ENCODE data around the gene OSR1. TPM values are rescaled to one million over a fixed set of nuclear protein-coding genes. Genes with fewer than 3 reads are reported as not detected.
"Not testable (repeated sequence)": the region's sequence is repeated elsewhere in the genome, so short reads cannot be mapped to it uniquely, and the experiment has no call there.

Gene OSR1
- polyA plus RNA-seq (ENCODE audit: insufficient read length in 10 of 10): 10 to 100 TPM; 13.0 to 41.4 (median 23.1) TPM
- long read RNA-seq, donor 1, full-length matches to known transcripts: 12 of 19 reads
- long read RNA-seq, donor 1, partial matches to known transcripts: 7 of 19 reads
- long read RNA-seq, donor 1, other reads (novel, unspliced or antisense): 0 of 19 reads
- long read RNA-seq, donor 2, full-length matches to known transcripts: 7 of 7 reads
- long read RNA-seq, donor 2, partial matches to known transcripts: 0 of 7 reads
- long read RNA-seq, donor 2, other reads (novel, unspliced or antisense): 0 of 7 reads
- long read RNA-seq, donor 3: 0 reads
- long read RNA-seq, donor 4, full-length matches to known transcripts: 11 of 11 reads
- long read RNA-seq, donor 4, partial matches to known transcripts: 0 of 11 reads
- long read RNA-seq, donor 4, other reads (novel, unspliced or antisense): 0 of 11 reads
- long read RNA-seq, donor 5, full-length matches to known transcripts: 16 of 27 reads
- long read RNA-seq, donor 5, partial matches to known transcripts: 11 of 27 reads
- long read RNA-seq, donor 5, other reads (novel, unspliced or antisense): 0 of 27 reads
- long read RNA-seq, donor 6, full-length matches to known transcripts: 13 of 22 reads
- long read RNA-seq, donor 6, partial matches to known transcripts: 9 of 22 reads
- long read RNA-seq, donor 6, other reads (novel, unspliced or antisense): 0 of 22 reads
- long read RNA-seq, donor 7, full-length matches to known transcripts: 9 of 9 reads
- long read RNA-seq, donor 7, partial matches to known transcripts: 0 of 9 reads
- long read RNA-seq, donor 7, other reads (novel, unspliced or antisense): 0 of 9 reads
- long read RNA-seq, donor 8, full-length matches to known transcripts: 12 of 18 reads
- long read RNA-seq, donor 8, partial matches to known transcripts: 6 of 18 reads
- long read RNA-seq, donor 8, other reads (novel, unspliced or antisense): 0 of 18 reads
- long read RNA-seq, donor 9, partial matches to known transcripts: 0 of 3 reads
- long read RNA-seq, donor 9, other reads (novel, unspliced or antisense): 0 of 3 reads

DNA sequence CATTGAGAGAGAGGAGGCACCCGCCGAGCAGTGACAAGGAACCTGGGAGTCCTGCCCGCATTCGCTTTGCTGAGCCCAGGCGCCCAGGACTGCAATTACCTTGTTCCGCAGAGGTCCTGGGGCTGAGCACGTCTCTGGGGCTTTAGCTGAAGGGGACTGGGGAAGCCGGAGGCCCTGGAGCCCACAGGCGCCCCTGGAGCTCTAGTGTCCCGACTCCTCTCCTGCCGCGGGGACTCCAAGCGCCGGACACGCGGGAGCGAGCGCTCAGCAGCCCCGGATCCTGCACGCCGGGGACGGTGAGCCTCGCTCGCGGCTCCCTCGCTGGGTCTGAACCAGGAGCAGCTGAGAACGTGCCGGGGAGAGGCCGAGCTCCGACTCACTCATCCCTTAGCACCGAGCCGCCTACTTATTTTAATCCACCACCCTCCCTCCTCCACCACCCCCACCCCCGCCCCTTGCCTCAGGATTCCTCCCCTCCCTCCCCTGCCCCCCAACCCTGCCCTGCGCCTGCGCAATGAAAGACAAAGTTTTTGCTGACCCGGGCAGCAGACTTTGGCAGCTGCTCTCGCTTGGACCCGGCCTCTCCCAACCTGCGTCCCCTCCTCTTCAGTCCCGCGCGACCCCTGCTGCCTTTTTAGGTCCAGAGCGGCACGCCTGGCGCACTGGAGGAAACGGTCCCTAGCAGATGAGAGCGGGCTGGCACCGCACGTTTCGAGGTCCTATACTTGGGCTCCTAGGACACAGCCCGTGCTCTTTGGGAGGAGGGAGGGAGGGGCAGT, at the start of gene OSR1:
Gene OSR1 (minus strand): TSS at position 382 of the 779 bp plus-strand sequence. CDS start 4,818 bp downstream, outside the sequence.
- DNase-seq: peak; percentile 79 to 95 (median 83)

DNA sequence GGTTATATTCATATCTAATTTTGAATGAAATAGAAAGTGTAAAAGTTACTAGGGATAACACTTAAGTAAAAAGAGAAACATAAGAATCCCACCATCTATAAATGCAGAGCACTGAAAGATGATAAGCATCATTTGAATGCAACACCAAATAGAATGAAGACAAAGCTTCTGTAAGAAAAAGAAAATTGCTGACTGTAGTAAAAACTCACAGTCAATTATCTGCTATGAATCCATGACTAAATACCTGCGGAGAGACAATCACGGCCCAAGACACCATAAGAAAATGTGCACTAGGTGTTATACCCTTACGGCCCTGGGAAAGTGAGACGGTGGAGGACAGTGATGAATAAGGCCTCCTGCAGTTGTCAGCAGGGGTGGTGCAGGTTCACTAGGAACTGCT, 45.4 kb upstream of the OSR1 start:
- no peak for DNase-seq

DNA sequence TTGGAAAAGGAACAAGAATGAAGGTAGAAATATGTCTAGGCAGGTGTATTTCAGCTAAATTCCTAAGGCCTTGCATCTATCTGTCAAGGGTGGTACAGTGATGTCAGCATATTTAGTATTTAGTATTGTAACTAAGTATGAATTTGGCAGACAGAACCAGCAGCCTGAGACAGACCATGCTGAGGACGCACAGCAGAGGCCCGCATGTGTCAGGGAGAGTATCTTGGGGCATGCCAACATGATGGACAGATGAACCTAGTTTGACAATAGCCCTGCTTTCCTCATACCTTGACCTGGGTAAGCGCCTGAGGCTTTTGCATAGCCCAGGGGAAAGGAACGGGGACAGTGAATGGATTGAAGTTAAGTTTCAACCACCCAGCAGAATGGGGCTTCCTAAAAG, 33.8 kb upstream of the OSR1 start:
- DNase-seq: no peak

DNA sequence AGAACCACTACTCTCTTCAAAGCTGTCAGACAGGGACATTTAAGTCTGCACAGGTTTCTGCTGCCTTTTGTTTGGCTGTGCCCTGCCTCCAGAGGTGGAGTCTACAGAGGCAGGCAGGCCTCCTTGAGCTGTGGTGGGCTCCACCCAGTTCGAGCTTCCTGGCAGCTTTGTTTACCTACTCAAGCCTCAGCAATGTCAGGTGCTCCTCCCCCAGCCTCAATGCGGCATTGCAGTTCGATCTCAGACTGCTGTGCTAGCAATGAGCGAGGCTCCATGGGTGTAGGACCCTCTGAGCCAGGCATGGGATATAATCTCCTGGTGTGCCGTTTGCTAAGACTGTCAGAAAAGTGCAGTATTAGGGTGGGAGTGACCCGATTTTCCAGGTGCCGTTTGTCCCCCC, 31.0 kb upstream of the OSR1 start:
- not testable (repeated sequence) for DNase-seq

DNA sequence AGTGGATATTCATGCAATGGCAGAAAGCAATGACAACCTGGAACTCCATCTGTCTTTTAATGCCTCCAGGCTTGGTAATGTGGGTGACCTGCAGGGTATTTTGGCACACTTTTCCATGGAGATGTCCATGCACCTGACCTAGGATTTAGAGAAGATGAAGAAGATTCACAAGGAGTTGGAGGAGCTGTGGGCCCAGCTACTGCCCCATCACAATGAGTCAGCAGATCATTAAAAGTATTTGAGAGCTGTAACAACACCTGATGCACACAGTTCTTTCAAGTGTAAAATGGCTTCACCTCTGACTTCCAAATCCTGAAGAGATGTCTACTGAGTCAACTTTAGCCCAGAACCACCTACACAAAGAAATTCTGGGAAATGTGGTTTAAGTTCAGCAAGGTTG, 22.1 kb upstream of the OSR1 start:
- no peak for DNase-seq

DNA sequence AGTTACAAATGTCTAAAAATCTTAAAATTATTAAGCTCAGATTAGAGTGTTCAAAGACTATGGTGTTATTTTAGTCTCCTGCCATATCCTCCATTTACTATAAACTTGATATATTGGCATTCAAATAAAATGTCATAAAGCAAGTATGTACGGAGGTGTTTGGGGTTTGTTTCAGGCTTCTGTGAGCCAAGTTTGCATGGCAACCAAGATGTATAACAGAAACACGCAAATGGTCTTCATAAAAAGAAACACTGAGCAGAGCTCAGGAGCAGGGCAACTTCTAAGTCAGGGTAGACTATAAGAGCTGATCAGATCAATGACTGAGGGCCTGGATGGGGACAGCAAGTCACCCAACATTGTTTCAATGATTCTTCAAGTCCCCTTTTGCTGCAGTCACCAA, 20.5 kb upstream of the OSR1 start:
- peak in 2 of 3 donors; percentile 22 to 32 for DNase-seq

DNA sequence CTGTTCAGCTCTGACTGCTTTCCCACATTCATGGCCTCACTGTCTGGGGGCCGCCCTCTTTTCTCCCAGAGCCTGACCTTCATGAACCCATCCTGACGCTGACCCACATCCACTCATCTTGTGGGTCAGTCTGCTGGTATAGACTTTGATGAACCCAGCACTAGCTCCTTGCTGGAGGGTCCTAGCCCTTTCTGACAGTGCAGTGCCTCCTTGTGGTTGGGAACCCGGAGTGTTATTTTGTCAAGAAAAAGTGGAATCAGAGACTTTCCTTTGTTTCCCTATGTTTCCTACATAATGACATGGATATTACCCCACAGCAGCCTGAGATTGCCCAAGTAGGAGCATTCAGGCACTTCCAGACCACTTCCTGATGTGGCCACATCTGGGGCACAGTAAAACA, 19.3 kb upstream of the OSR1 start:
- no peak for DNase-seq

DNA sequence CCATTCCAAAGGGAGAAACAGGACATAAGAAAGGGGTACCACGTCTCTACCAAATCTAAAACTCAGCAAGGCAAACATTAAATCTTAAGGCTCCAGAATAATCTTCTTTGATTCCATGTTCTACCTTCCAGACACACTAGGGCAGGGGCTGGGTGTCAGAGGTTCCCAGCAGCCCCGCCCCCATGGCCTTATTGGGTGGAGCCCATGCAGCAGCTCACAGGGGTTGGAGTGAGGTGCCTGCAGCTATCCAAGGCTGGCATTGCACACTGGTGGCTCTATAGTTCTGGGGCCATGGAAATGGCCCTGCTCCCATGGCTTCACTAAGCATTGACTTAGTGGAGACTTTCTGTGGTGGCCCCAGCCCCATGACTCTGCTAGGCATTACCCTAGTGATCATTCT, 14.9 kb upstream of the OSR1 start:
- no peak for DNase-seq

DNA sequence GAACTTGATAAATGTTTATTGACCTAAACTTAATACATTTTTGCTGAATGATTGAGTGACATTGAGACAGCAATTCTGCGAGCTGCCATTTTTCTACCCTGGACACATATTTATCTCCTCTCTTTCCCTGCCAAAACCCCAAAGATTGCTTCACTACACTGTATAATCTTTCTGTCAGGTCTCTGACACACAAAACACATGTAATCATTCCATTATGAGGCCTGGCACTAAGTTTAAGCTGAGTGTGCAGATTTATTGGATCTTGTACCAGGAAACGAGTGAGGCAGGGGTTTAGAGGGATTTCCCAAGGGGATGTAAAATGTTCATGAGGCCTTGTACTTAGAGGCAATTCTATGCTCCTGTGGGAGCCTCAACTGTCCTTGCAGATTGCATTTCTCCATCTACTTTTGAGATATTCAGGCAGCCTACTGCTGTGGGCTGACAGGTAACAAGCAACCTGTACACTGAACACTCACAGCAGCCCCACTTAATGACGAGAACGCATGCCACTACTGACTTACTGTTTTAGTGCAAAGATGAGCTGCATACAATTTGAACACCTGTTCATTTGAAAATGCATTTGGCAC, 13.7 kb upstream of the OSR1 start:
- no peak for DNase-seq

DNA sequence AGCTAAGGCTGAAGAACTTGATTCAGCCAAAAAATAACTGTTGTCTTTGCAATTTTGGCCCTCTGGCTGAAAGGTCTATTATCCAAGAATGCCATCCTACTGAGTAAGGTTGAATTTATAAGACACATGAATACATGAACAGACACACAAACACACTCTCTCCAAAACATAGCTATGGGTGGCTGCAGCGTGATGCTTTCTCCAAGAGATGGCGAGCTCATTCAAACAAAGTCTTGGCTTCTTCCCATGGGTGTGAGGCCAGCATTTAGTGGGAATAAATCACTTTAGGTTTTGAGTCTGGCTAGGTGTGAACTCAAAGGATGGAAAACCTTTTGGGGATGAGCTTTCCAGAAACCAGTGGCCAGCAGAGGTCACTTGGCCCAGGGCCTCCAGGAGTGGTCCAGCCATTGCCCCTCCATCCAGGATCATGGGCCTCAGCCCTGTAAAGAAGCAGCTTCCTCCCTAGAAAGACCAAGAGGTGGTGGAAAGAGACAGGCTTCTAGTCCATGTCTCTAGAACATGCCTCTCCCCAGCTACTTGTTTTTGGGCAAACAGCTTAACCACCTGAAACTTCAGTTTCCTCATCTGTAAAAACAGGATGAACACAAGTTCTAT, 11.0 kb upstream of the OSR1 start:
- DNase-seq: peak in 2 of 3 donors; percentile 20 to 36

DNA sequence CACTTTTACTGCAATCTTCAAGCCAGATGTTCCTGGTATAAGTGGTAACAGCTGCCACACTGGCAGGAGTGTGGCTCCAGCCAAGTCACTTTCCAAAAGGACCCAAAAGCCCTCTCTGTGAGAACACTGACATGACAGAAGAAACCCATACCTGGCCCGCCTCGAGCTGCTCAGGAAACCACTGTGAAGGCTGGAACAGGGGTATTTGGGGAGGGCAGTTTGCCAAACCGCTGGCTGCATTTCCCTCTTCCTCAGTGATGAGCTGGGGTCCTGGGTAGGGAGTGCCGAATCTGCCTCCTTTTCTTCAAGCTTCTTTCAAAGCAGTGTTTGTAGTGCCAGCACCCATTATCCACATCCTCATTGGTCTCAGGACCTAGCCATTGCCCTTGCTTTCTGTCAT, 10.3 kb upstream of the OSR1 start:
- no peak for DNase-seq

DNA sequence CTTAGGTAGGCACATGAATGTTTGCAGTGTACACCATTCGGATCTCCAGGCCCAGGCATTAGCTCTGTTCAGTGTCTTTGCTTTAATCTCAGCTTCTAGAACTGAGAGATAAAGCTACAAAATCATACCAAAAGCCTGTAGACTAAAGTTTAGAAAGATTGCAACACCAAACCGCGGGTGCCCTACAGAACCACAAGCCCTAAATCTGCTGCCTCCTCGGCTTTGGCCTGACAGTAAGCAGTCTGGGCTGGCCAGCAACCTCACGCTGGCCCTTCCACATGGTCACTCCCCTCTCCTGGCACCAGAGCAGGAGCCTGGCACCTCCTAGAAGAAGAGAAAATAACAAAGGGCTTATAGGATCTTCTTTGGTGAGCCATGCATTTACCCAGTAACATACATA, 8.9 kb upstream of the OSR1 start:
- no peak for DNase-seq

DNA sequence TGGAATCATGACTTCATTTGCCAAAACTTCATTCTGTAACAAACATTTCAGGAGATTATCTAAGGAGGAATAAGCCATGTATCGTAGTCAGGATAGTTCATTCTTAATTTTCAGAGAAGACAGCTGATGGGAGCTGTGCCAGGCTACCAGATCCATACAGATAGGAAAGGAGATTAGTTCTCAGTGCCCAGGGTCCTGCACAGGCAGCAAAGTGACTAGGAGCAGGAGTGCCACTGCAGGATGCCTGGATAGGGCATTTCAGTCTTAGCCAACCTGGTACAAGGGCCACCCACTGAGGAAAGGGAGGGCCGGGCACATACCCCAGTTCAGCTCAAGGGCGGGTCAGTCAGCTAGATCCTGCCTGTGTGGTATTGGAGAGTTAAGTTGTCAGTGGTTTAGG, 6.7 kb upstream of the OSR1 start:
- DNase-seq: no peak

DNA sequence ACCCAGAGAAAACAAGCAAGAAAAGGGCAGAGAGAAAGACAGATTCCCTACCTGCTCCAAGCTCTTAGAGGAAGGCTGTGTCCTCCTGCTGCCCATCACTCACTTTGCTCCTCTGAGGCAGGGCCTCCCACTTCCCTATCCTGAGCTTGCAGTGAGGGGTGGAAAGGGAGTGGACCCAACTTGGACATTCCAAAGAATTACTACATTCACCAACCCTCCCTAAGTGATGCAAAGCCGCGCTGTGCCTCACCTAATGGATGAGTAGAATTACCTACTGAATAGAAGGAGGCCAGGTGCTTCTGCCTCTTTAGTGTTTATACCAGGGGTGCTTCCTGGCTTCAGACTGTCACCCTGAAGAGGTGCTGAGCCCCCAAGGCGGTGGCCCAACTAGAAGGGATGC, 5.6 kb upstream of the OSR1 start:
- DNase-seq: no peak

DNA sequence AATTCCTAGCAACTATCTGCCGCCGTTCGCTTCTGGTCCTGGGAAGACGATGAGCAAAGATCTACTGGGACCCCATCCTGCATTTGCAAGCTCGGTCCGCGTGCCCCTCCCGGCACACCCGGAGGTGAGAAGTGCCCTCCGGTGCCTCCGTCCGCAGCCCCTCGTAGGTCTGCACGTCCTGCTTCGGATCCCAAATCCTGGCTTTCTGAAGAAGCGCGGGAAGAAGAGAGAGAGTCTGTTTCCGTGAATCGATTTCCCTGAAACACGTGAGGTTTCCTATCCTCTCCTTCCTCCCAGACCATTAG, 5.0 kb upstream of the OSR1 start:
- DNase-seq: no peak

DNA sequence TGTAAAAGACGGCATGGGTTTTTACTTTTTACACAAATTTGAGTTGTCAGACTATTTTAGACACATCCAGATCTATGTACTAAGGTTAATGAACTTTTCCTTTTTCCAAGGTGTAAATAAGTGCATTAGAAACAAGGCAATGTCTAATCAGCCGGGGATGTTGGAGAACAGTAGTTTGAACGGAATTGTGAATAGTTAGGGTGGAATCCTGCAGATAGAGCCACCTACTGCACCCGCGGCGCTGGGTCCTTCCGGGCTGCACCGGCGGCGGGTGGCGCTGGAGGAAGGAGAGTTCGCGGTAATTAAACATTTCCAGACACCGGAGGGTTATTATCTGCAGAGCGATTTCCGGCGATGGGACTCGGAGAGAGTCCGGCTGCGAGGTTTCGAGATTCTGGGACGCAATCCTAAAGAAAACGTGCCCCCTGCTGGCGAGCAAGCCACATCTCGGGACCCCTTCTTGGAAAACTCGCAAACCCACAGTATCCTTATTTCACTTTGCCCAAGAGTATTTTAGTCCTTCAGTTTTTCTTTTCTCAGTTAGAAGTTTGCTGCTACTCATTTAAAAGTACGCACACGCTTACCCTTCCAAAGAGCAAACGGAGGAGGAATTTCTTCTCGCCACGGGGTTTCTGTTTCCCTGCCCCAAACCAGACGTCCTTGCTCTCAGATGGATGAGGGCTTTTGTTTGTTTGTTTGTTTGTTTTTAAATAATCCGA, 4.5 kb upstream of the OSR1 start:
- peak; percentile 88 to 96 (median 93) for DNase-seq

DNA sequence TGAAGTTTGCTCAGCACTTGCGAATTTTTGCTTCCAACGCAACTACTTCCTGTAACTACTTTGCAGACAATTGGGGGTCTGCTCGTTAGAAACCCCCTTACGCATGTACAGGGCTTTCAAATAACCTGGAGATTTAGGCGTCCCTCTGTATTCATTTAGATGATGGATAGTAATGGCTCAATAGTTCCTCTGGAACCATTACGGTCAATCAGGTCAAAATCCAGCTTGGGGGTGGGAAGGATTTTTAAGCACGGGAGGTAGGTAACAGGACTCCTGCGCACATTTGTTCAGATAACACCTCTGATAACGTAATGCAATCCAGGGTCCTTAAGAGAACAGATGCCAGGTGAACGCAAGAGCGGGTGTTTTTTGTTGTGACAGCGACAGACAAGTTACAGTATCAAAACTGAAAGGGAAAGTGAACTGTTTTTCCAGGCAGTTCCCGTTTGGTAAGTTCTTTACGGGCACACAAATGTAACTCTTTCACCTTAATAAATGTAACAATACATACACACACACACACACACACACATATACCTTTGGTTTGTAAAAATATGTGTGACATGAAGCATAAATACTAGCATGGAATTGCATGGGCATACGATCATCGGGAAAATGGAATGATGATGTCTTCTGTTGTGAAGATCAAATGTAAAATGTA, 3.8 kb upstream of the OSR1 start:
- peak in 2 of 3 donors; percentile 71 to 90 for DNase-seq

DNA sequence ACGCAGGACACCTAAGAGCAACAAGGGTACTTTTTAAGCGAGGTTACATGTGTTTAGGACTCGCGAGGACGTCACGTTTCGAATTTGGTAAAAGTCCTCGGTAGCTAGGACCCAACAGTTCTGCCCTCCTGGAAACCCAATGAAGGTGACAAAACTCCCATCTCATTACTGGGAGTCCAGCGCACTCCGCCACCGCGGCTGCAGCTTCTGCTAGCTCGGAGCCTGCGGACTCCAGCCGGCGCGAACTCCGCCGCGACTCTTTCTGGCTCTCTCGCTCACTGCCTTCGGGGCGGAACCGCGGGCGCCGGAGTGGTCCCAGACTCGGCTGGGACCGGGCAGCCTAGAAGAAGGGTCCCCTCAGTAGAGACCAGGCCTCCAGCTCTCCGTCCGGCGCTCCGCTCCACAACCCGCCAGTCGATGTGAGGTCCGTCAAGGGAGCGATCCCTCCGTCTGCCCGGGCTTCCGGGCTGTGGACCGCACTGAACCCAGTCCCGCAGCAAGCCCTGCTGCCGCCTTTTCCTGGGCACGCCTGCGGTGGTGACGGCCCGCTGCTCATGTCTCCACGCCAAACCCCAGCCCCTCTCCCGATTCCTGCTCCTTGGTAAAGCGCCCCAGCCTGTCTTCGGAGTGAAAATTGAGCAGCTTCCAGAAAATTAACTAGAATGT, 3.0 kb upstream of the OSR1 start:
- DNase-seq: peak in 2 of 3 donors; percentile 57 to 87

DNA sequence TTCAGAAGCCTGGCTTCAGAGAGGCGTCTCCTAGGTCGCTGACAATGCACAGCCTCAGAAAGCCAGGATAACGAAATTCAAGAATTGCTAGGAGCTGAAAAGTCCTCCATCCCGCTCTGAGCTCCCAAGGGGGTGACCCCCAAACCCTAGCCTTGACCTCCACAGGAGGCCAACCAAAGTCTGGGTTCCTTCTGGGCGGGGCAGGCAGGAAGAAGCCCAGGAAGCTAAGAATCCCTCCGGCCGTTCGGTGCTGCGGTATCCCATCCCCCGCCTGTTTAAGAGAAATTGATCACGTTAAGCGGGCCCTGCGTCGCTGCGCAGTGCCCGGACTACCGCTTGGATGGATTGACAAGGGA, 2.5 kb upstream of the OSR1 start:
- no peak for DNase-seq

Measured in muscle of back (tissue), 13 donors.